GM23338 (cell line): ENCODE results near the gene TMEM271. TPM values are rescaled to one million over a fixed set of nuclear protein-coding genes. Genes with fewer than 3 reads are reported as not detected.

ENCODE experiments used
- ATAC-seq: fragments of 200-7000 bp; cut with Tn5 transposase; 3 replicates; pipeline ENCODE4 v1.9.1; 2020
- DNase-seq: peaks from one replicate; pipeline ENCODE4 v3.0.0-alpha.2; 2015; ENCODE audit warnings: low spot score
- H2AFZ ChIP-seq: fragments of 200-600 bp; sonication (generic); 2 replicates; pipeline ENCODE4 v1.8.0; 2016; ENCODE audit warnings: antibody characterized with exemption, mild to moderate bottlenecking, moderate library complexity
- H3F3A ChIP-seq: fragments of 200-600 bp; sonication (generic); replicated peaks from 2 replicates; pipeline ENCODE4 v1.8.0; 2017; ENCODE audit warnings: antibody characterized with exemption, mixed run types, low read depth
- H3K27ac ChIP-seq: fragments of 200-600 bp; sonication (generic); 2 replicates; pipeline ENCODE4 v1.6.1; 2016; ENCODE audit warnings: low read depth
- H3K27me3 ChIP-seq: fragments of 200-600 bp; sonication (generic); 2 replicates; pipeline ENCODE4 v1.8.0; 2016; ENCODE audit warnings: mild to moderate bottlenecking, mixed run types, moderate library complexity; ENCODE audit not compliant: insufficient read depth
- H3K36me3 ChIP-seq: fragments of 200-600 bp; sonication (generic); 2 replicates; pipeline ENCODE4 v1.8.0; 2016; ENCODE audit warnings: mild to moderate bottlenecking; ENCODE audit not compliant: insufficient read depth
- H3K4me1 ChIP-seq: fragments of 200-600 bp; sonication (generic); 2 replicates; pipeline ENCODE4 v1.8.0; 2016; ENCODE audit warnings: mild to moderate bottlenecking, moderate library complexity; ENCODE audit not compliant: insufficient read depth
- H3K4me2 ChIP-seq: fragments of 200-600 bp; sonication (generic); 2 replicates; pipeline ENCODE4 v1.7.1; 2017; ENCODE audit warnings: mixed run types
- H3K4me3 ChIP-seq: fragments of 200-600 bp; sonication (generic); 2 replicates; pipeline ENCODE4 v1.6.1; 2016; ENCODE audit warnings: mixed run types
- H3K79me2 ChIP-seq: fragments of 200-600 bp; sonication (generic); replicated peaks from 2 replicates; pipeline ENCODE4 v1.8.0; 2017; ENCODE audit warnings: mild to moderate bottlenecking; ENCODE audit not compliant: insufficient read depth
- H3K9me2 ChIP-seq: fragments of 200-600 bp; sonication (generic); 2 replicates; pipeline ENCODE4 v1.8.0; 2017; ENCODE audit not compliant: insufficient read depth
- H4K20me1 ChIP-seq: fragments of 200-600 bp; sonication (generic); replicated peaks from 2 replicates; pipeline ENCODE4 v1.8.0; 2017; ENCODE audit warnings: mild to moderate bottlenecking; ENCODE audit not compliant: insufficient read depth
- H3K27ac Mint-ChIP-seq: 2 replicates; pipeline ENCODE4 v1.8.0; 2020; ENCODE audit warnings: inconsistent platforms, mild to moderate bottlenecking, moderate library complexity, mixed read lengths
- H3K27me3 Mint-ChIP-seq: 3 replicates; pipeline ENCODE4 v1.8.0; 2022; ENCODE audit warnings: low read depth, mild to moderate bottlenecking, moderate library complexity, mixed read lengths, inconsistent platforms; ENCODE audit not compliant: insufficient read depth, poor library complexity
- H3K36me3 Mint-ChIP-seq: 3 replicates; pipeline ENCODE4 v1.8.0; 2021; ENCODE audit warnings: low read depth, mild to moderate bottlenecking, inconsistent platforms, moderate library complexity, mixed read lengths
- H3K4me1 Mint-ChIP-seq: 3 replicates; pipeline ENCODE4 v1.8.0; 2020; ENCODE audit warnings: mild to moderate bottlenecking, inconsistent platforms, mixed read lengths
- H3K4me3 Mint-ChIP-seq: 3 replicates; pipeline ENCODE4 v1.8.0; 2021; ENCODE audit warnings: moderate library complexity, mild to moderate bottlenecking, inconsistent platforms, mixed read lengths
- H3K9me3 Mint-ChIP-seq: 3 replicates; pipeline ENCODE4 v1.8.0; 2020; ENCODE audit warnings: moderate library complexity, mild to moderate bottlenecking, inconsistent platforms, mixed read lengths
- CREB1 ChIP-seq: fragments of 250-450 bp; sonication (Bioruptor Pico); IDR thresholded peaks from 2 replicates; pipeline ENCODE4 v1.5.0; 2020; ENCODE audit warnings: low read depth, mild to moderate bottlenecking, moderate library complexity
- EZH2 ChIP-seq: fragments of 200-600 bp; sonication (generic); IDR thresholded peaks from one replicate; pipeline ENCODE4 v1.8.0; 2017; ENCODE audit warnings: antibody characterized with exemption, mild to moderate bottlenecking, low read depth; ENCODE audit not compliant: unreplicated experiment
- EZH2phosphoT487 ChIP-seq: fragments of 200-600 bp; sonication (generic); IDR thresholded peaks from one replicate; pipeline ENCODE4 v1.8.1; 2018; ENCODE audit warnings: antibody characterized with exemption; ENCODE audit not compliant: unreplicated experiment
- JUNB ChIP-seq: IDR thresholded peaks from one replicate; pipeline ENCODE4 v1.6.1; 2016; ENCODE audit warnings: antibody characterized with exemption; ENCODE audit not compliant: unreplicated experiment
- NANOG ChIP-seq: IDR thresholded peaks from 2 replicates; pipeline ENCODE4 v1.6.1; 2016; ENCODE audit warnings: antibody characterized with exemption, borderline replicate concordance
- POLR2AphosphoS5 ChIP-seq: IDR thresholded peaks from 2 replicates; pipeline ENCODE4 v1.6.1; 2016; ENCODE audit warnings: antibody characterized with exemption, low read depth
- STAT1 ChIP-seq: IDR thresholded peaks from one replicate; pipeline ENCODE4 v1.6.1; 2016; ENCODE audit warnings: antibody characterized with exemption; ENCODE audit not compliant: unreplicated experiment
- ZNF114 ChIP-seq: fragments of 250-450 bp; sonication (Bioruptor Pico); IDR thresholded peaks from 2 replicates; pipeline ENCODE4 v1.5.0; 2020; ENCODE audit warnings: mild to moderate bottlenecking, moderate library complexity
- ZNF331 ChIP-seq: fragments of 250-450 bp; sonication (Bioruptor Pico); IDR thresholded peaks from 2 replicates; pipeline ENCODE4 v1.5.0; 2020; ENCODE audit warnings: low read depth, mild to moderate bottlenecking, moderate library complexity
- polyA plus RNA-seq: library from polyadenylated mRNA; unstranded; fragments of >200 nt; fragmentation: Nextera tagmentation; extraction: Ambion mirVana; gene quantifications from 2 replicates; pipeline ENCODE4 v1.2.1, GENCODE V29; 2016
- total RNA-seq: library from RNA; depleted of rRNA; stranded (reverse); fragments of >200 nt; shearing (Covaris generic); gene quantifications from 2 replicates; pipeline ENCODE4 v1.2.3, GENCODE V29; 2014
- TF ChIP-seq, protein P1 (sequence below): fragments of 250-450 bp; sonication (Bioruptor Pico); IDR thresholded peaks from 2 replicates; pipeline ENCODE4 v1.5.0; 2020; ENCODE audit warnings: mild to moderate bottlenecking, moderate library complexity
- TF ChIP-seq, protein P2 (sequence below), 2 experiments: fragments of 200-600 bp in 1 of 2; sonication (generic) in 1 of 2; conservative IDR thresholded peaks; 2 replicates each; pipeline versions ENCODE4 v1.5.1 to v1.6.1; 2016 to 2017; ENCODE audit warnings: antibody characterized with exemption in 2 of 2, low read depth in 2 of 2, mild to moderate bottlenecking in 2 of 2, moderate library complexity in 1 of 2
- TF ChIP-seq, protein P3 (sequence below): IDR thresholded peaks from one replicate; pipeline ENCODE4 v1.6.1; 2018; ENCODE audit warnings: antibody characterized with exemption; ENCODE audit not compliant: unreplicated experiment
- TF ChIP-seq, protein P4 (sequence below): IDR thresholded peaks from 2 replicates; pipeline ENCODE4 v1.6.1; 2016; ENCODE audit warnings: antibody characterized with exemption

TMEM271 gene
- total and polyA plus RNA-seq, 2 experiments from 2014 or later = 0.11 TPM; not detected in 1

DNA sequence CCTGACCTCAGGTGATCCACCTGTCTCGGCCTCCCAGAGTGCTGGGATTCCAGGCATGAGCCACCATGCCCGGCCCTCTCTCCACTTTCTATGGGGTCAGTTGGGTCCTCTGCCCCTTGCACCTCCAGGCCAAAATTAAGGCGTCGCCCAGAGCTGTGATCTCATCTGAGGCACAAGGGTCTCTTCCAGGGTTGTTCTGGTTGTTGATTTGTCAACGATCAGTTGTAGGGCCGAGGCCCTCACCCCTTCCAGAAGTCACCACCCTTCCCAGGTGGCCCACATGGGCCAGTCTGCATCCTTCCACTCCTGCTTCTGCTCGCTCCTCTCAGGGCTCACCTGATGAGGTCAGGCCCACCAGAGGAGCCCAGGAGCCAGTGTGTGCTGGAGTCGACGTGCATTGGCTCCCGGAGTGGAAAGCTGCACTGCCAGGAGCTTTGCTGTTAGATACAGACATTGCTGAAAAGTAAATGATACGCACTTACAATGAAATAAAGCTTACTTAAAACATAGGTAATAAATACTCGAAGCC, 14.3 kb upstream of the TMEM271 start:
- Mint-ChIP-seq H3K4me1 (no peaks in the 10 kb centered on the region; the same call in 2 of the 3 replicates), H3K4me3 (no peak overlapping the region), H3K27ac (no peak overlapping the region), H3K9me3 (peaks cover 3% of the 10 kb centered on the region; the same call in 1 of the 3 replicates), H3K36me3 (no peaks in the 10 kb centered on the region; the same call in 1 of the 3 replicates), H3K27me3 (peaks cover 6% of the 10 kb centered on the region)
- H2AFZ ChIP-seq = no peak overlapping the region
- DNase-seq = no peak
- no peaks in the 10 kb centered on the region for H3K79me2 ChIP-seq
- no peak overlapping the region for H3K4me3 ChIP-seq
- no peaks in the 10 kb centered on the region for H3K36me3 ChIP-seq
- no peak for ATAC-seq
- no peaks in the 10 kb centered on the region for H3F3A ChIP-seq
- no peaks in the 10 kb centered on the region for H3K4me1 ChIP-seq
- H3K9me2 ChIP-seq = no peaks in the 10 kb centered on the region
- no peak overlapping the region for H3K4me2 ChIP-seq
- H3K27ac ChIP-seq = no peak overlapping the region
- no peaks in the 10 kb centered on the region for H4K20me1 ChIP-seq
- H3K27me3 ChIP-seq = no peaks in the 10 kb centered on the region
- no peak for TF ChIP-seq ZNF114 (CRISPR knock-in tag)
- TF ChIP-seq EZH2 = no peak
- TF ChIP-seq ZNF331 (CRISPR knock-in tag) = no peak
- no peak for TF ChIP-seq JUNB
- TF ChIP-seq, protein P1, sequence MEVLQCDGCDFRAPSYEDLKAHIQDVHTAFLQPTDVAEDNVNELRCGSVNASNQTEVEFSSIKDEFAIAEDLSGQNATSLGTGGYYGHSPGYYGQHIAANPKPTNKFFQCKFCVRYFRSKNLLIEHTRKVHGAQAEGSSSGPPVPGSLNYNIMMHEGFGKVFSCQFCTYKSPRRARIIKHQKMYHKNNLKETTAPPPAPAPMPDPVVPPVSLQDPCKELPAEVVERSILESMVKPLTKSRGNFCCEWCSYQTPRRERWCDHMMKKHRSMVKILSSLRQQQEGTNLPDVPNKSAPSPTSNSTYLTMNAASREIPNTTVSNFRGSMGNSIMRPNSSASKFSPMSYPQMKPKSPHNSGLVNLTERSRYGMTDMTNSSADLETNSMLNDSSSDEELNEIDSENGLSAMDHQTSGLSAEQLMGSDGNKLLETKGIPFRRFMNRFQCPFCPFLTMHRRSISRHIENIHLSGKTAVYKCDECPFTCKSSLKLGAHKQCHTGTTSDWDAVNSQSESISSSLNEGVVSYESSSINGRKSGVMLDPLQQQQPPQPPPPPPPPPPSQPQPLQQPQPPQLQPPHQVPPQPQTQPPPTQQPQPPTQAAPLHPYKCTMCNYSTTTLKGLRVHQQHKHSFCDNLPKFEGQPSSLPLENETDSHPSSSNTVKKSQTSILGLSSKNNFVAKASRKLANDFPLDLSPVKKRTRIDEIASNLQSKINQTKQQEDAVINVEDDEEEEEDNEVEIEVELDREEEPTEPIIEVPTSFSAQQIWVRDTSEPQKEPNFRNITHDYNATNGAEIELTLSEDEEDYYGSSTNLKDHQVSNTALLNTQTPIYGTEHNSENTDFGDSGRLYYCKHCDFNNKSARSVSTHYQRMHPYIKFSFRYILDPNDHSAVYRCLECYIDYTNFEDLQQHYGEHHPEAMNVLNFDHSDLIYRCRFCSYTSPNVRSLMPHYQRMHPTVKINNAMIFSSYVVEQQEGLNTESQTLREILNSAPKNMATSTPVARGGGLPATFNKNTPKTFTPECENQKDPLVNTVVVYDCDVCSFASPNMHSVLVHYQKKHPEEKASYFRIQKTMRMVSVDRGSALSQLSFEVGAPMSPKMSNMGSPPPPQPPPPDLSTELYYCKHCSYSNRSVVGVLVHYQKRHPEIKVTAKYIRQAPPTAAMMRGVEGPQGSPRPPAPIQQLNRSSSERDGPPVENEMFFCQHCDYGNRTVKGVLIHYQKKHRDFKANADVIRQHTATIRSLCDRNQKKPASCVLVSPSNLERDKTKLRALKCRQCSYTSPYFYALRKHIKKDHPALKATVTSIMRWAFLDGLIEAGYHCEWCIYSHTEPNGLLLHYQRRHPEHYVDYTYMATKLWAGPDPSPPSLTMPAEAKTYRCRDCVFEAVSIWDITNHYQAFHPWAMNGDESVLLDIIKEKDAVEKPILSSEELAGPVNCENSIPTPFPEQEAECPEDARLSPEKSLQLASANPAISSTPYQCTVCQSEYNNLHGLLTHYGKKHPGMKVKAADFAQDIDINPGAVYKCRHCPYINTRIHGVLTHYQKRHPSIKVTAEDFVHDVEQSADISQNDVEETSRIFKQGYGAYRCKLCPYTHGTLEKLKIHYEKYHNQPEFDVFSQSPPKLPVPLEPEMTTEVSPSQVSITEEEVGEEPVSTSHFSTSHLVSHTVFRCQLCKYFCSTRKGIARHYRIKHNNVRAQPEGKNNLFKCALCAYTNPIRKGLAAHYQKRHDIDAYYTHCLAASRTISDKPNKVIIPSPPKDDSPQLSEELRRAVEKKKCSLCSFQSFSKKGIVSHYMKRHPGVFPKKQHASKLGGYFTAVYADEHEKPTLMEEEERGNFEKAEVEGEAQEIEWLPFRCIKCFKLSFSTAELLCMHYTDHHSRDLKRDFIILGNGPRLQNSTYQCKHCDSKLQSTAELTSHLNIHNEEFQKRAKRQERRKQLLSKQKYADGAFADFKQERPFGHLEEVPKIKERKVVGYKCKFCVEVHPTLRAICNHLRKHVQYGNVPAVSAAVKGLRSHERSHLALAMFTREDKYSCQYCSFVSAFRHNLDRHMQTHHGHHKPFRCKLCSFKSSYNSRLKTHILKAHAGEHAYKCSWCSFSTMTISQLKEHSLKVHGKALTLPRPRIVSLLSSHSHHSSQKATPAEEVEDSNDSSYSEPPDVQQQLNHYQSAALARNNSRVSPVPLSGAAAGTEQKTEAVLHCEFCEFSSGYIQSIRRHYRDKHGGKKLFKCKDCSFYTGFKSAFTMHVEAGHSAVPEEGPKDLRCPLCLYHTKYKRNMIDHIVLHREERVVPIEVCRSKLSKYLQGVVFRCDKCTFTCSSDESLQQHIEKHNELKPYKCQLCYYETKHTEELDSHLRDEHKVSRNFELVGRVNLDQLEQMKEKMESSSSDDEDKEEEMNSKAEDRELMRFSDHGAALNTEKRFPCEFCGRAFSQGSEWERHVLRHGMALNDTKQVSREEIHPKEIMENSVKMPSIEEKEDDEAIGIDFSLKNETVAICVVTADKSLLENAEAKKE = no peak
- TF ChIP-seq, protein P2, sequence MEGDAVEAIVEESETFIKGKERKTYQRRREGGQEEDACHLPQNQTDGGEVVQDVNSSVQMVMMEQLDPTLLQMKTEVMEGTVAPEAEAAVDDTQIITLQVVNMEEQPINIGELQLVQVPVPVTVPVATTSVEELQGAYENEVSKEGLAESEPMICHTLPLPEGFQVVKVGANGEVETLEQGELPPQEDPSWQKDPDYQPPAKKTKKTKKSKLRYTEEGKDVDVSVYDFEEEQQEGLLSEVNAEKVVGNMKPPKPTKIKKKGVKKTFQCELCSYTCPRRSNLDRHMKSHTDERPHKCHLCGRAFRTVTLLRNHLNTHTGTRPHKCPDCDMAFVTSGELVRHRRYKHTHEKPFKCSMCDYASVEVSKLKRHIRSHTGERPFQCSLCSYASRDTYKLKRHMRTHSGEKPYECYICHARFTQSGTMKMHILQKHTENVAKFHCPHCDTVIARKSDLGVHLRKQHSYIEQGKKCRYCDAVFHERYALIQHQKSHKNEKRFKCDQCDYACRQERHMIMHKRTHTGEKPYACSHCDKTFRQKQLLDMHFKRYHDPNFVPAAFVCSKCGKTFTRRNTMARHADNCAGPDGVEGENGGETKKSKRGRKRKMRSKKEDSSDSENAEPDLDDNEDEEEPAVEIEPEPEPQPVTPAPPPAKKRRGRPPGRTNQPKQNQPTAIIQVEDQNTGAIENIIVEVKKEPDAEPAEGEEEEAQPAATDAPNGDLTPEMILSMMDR (conservative IDR thresholded peaks at IDR 0.05; ENCODE audit: low read depth in 2 of 2) = no peak
- no peak for TF ChIP-seq POLR2AphosphoS5
- TF ChIP-seq STAT1 = no peak
- no peak for TF ChIP-seq EZH2phosphoT487
- TF ChIP-seq, protein P3, sequence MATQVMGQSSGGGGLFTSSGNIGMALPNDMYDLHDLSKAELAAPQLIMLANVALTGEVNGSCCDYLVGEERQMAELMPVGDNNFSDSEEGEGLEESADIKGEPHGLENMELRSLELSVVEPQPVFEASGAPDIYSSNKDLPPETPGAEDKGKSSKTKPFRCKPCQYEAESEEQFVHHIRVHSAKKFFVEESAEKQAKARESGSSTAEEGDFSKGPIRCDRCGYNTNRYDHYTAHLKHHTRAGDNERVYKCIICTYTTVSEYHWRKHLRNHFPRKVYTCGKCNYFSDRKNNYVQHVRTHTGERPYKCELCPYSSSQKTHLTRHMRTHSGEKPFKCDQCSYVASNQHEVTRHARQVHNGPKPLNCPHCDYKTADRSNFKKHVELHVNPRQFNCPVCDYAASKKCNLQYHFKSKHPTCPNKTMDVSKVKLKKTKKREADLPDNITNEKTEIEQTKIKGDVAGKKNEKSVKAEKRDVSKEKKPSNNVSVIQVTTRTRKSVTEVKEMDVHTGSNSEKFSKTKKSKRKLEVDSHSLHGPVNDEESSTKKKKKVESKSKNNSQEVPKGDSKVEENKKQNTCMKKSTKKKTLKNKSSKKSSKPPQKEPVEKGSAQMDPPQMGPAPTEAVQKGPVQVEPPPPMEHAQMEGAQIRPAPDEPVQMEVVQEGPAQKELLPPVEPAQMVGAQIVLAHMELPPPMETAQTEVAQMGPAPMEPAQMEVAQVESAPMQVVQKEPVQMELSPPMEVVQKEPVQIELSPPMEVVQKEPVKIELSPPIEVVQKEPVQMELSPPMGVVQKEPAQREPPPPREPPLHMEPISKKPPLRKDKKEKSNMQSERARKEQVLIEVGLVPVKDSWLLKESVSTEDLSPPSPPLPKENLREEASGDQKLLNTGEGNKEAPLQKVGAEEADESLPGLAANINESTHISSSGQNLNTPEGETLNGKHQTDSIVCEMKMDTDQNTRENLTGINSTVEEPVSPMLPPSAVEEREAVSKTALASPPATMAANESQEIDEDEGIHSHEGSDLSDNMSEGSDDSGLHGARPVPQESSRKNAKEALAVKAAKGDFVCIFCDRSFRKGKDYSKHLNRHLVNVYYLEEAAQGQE = no peak
- TF ChIP-seq, protein P4, sequence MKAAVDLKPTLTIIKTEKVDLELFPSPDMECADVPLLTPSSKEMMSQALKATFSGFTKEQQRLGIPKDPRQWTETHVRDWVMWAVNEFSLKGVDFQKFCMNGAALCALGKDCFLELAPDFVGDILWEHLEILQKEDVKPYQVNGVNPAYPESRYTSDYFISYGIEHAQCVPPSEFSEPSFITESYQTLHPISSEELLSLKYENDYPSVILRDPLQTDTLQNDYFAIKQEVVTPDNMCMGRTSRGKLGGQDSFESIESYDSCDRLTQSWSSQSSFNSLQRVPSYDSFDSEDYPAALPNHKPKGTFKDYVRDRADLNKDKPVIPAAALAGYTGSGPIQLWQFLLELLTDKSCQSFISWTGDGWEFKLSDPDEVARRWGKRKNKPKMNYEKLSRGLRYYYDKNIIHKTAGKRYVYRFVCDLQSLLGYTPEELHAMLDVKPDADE = no peak
- TF ChIP-seq CREB1 = no peak
- TF ChIP-seq NANOG = no peak
